ENCODE data around the gene SS18L1.

The SS18L1 gene

GRCh38 chr20:62158541-62158940 is 15.0 kb downstream of the SS18L1 start:
- TF ChIP-seq CTBP1 (IDR thresholded peaks at IDR 0.05; ENCODE audit: borderline replicate concordance) (no peak), TARDBP (IDR thresholded peaks at IDR 0.05) (no peak), HDGF (IDR thresholded peaks at IDR 0.05; ENCODE audit: borderline replicate concordance) (no peak), ZNF384 (IDR thresholded peaks at IDR 0.05) (no peak), FOXM1 (IDR thresholded peaks at IDR 0.05; ENCODE audit: borderline replicate concordance) (no peak), ELF4 (IDR thresholded peaks at IDR 0.05) (no peak)
- no peak for DNase-seq (ENCODE audit: extremely low spot score)
- ChIA-PET CTCF (no interaction called here), POLR2A (no interaction called here)

GRCh38 chr20:62159052-62159451 is 15.5 kb downstream of the SS18L1 start:
- CTCF ChIA-PET: no interaction called here

GRCh38 chr20:62159839-62160238 is 16.3 kb downstream of the SS18L1 start:
- TF ChIP-seq NFRKB (IDR thresholded peaks at IDR 0.05) (no peak), FOXA1 (IDR thresholded peaks at IDR 0.05) (no peak), PKNOX1 (IDR thresholded peaks at IDR 0.05) (no peak), FOXK2 (IDR thresholded peaks at IDR 0.05) (no peak), FOXM1 (IDR thresholded peaks at IDR 0.05; ENCODE audit: borderline replicate concordance) (no peak), SP1 (IDR thresholded peaks at IDR 0.05) (no peak), SUZ12 (IDR thresholded peaks at IDR 0.05) (no peak), BHLHE40 (IDR thresholded peaks at IDR 0.05; ENCODE audit: borderline replicate concordance) (no peak), ZNF384 (IDR thresholded peaks at IDR 0.05) (no peak)
- ChIA-PET CTCF (no interaction called here), POLR2A (no interaction called here)
- DNase-seq (ENCODE audit: extremely low spot score): no peak

More at GRCh38 chr20:62159052-62159451, 15.5 kb downstream of the SS18L1 start:
- POLR2A ChIA-PET: no interaction called here
- no peak for DNase-seq (ENCODE audit: extremely low spot score)
- no peak for TF ChIP-seq FOXA1 (IDR thresholded peaks at IDR 0.05)
- no peak for TF ChIP-seq FOXM1 (IDR thresholded peaks at IDR 0.05; ENCODE audit: borderline replicate concordance)
- TF ChIP-seq SP1 (IDR thresholded peaks at IDR 0.05): no peak
- no peak for TF ChIP-seq HDGF (IDR thresholded peaks at IDR 0.05; ENCODE audit: borderline replicate concordance)
- TF ChIP-seq LEF1 (IDR thresholded peaks at IDR 0.05; ENCODE audit: borderline replicate concordance): no peak
- no peak for TF ChIP-seq TARDBP (IDR thresholded peaks at IDR 0.05)
- no peak for TF ChIP-seq BHLHE40 (IDR thresholded peaks at IDR 0.05; ENCODE audit: borderline replicate concordance)
- TF ChIP-seq SUZ12 (IDR thresholded peaks at IDR 0.05): no peak
- TF ChIP-seq L3MBTL2 (conservative IDR thresholded peaks at IDR 0.05): no peak

- TF ChIP-seq ELF4 (IDR thresholded peaks at IDR 0.05) (no peak), HDGF (IDR thresholded peaks at IDR 0.05; ENCODE audit: borderline replicate concordance) (no peak), LEF1 (IDR thresholded peaks at IDR 0.05; ENCODE audit: borderline replicate concordance) (no peak), NFRKB (IDR thresholded peaks at IDR 0.05) (no peak), L3MBTL2 (conservative IDR thresholded peaks at IDR 0.05) (no peak), PKNOX1 (IDR thresholded peaks at IDR 0.05) (no peak), ZNF384 (IDR thresholded peaks at IDR 0.05) (no peak), FOXK2 (IDR thresholded peaks at IDR 0.05) (no peak), CTBP1 (IDR thresholded peaks at IDR 0.05; ENCODE audit: borderline replicate concordance) (no peak), TARDBP (IDR thresholded peaks at IDR 0.05) (no peak), FOXM1 (IDR thresholded peaks at IDR 0.05; ENCODE audit: borderline replicate concordance) (no peak), BHLHE40 (IDR thresholded peaks at IDR 0.05; ENCODE audit: borderline replicate concordance) (no peak), SUZ12 (IDR thresholded peaks at IDR 0.05) (no peak)
- DNase-seq (ENCODE audit: extremely low spot score): no peak
- POLR2A ChIA-PET: no interaction called here
- CTCF ChIA-PET: no interaction called here
These were observed 16.7 kb downstream of the SS18L1 start for GRCh38 chr20:62160253-62160652.

GRCh38 chr20:62160876-62161275 is 17.3 kb downstream of the SS18L1 start:
- CTCF ChIA-PET: no interaction called here
- POLR2A ChIA-PET: no interaction called here

GRCh38 chr20:62161347-62161746 is 17.8 kb downstream of the SS18L1 start:
- DNase-seq (ENCODE audit: extremely low spot score): no peak
- ChIA-PET POLR2A (no interaction called here), CTCF (no interaction called here)
- no peak for TF ChIP-seq L3MBTL2 (conservative IDR thresholded peaks at IDR 0.05)
- no peak for TF ChIP-seq ARNT (IDR thresholded peaks at IDR 0.05)
- TF ChIP-seq ZNF384 (IDR thresholded peaks at IDR 0.05): no peak
- TF ChIP-seq SUZ12 (IDR thresholded peaks at IDR 0.05): no peak
- no peak for TF ChIP-seq CTBP1 (IDR thresholded peaks at IDR 0.05; ENCODE audit: borderline replicate concordance)

More at GRCh38 chr20:62160876-62161275, 17.3 kb downstream of the SS18L1 start:
- no peak for DNase-seq (ENCODE audit: extremely low spot score)
- TF ChIP-seq PKNOX1 (IDR thresholded peaks at IDR 0.05): no peak
- no peak for TF ChIP-seq FOXM1 (IDR thresholded peaks at IDR 0.05; ENCODE audit: borderline replicate concordance)
- no peak for TF ChIP-seq FOXA1 (IDR thresholded peaks at IDR 0.05)
- TF ChIP-seq TARDBP (IDR thresholded peaks at IDR 0.05): no peak
- TF ChIP-seq BHLHE40 (IDR thresholded peaks at IDR 0.05; ENCODE audit: borderline replicate concordance): no peak
- TF ChIP-seq SP1 (IDR thresholded peaks at IDR 0.05): no peak
- no peak for TF ChIP-seq CTBP1 (IDR thresholded peaks at IDR 0.05; ENCODE audit: borderline replicate concordance)
- TF ChIP-seq HDGF (IDR thresholded peaks at IDR 0.05; ENCODE audit: borderline replicate concordance): no peak
- no peak for TF ChIP-seq ARNT (IDR thresholded peaks at IDR 0.05)
- TF ChIP-seq ZNF384 (IDR thresholded peaks at IDR 0.05): no peak
- no peak for TF ChIP-seq L3MBTL2 (conservative IDR thresholded peaks at IDR 0.05)
- TF ChIP-seq SUZ12 (IDR thresholded peaks at IDR 0.05): no peak
- no peak for TF ChIP-seq LEF1 (IDR thresholded peaks at IDR 0.05; ENCODE audit: borderline replicate concordance)
- no peak for TF ChIP-seq FOXK2 (IDR thresholded peaks at IDR 0.05)
- no peak for TF ChIP-seq ELF4 (IDR thresholded peaks at IDR 0.05)
- TF ChIP-seq NFRKB (IDR thresholded peaks at IDR 0.05): no peak
